Muscle of leg (tissue), 11 donors: ENCODE measurements around the gene ARID5A. TPM values are rescaled to one million over a fixed set of nuclear protein-coding genes. Genes with fewer than 3 reads are reported as not detected.

Source experiments
- DNase-seq: peaks from one replicate; pipeline ENCODE4 v3.0.0; 2013
- H3K27ac ChIP-seq: one replicate; pipeline ENCODE4 v1.5.1; 2013; ENCODE audit warnings: mild to moderate bottlenecking, low read length, control low read depth
- H3K27me3 ChIP-seq: one replicate; pipeline ENCODE4 v1.6.1; 2013; ENCODE audit warnings: low read length; ENCODE audit not compliant: control insufficient read depth, insufficient read depth
- H3K36me3 ChIP-seq: one replicate; pipeline ENCODE4 v1.6.1; 2013; ENCODE audit warnings: low read length; ENCODE audit not compliant: control insufficient read depth, insufficient read depth
- H3K4me1 ChIP-seq: one replicate; pipeline ENCODE4 v1.6.1; 2013; ENCODE audit warnings: low read length; ENCODE audit not compliant: control insufficient read depth, insufficient read depth
- H3K4me3 ChIP-seq: one replicate; pipeline ENCODE4 v1.5.1; 2013; ENCODE audit warnings: low read length, control low read depth
- H3K9me3 ChIP-seq: replicated peaks from 2 replicates; pipeline ENCODE4 v1.6.1; 2013; ENCODE audit warnings: low read depth, low read length; ENCODE audit not compliant: control insufficient read depth
- WGBS: methylation state at CpG from one replicate; pipeline ENCODE4 v1.1.5; 2013; ENCODE audit warnings: missing lambda C conversion rate; ENCODE audit not compliant: insufficient coverage; 5-methylcytosine and 5-hydroxymethylcytosine counted together
- polyA plus RNA-seq, 8 donors: library from polyadenylated mRNA; unstranded; fragments of 120-200 nt; gene quantifications; one replicate each; pipeline versions ENCODE4 v1.2.1 to v1.2.3, GENCODE V29; 2013; ENCODE audit warnings: inconsistent platforms in 1 of 8, low replicate concordance in 1 of 8; ENCODE audit not compliant: insufficient read length in 8 of 8, insufficient read depth in 1 of 8
- total RNA-seq: library from RNA; stranded (reverse); fragments of 120-200 nt; gene quantifications from one replicate; pipeline ENCODE4 v1.2.4, GENCODE V29; 2013

ARID5A gene
- total and polyA plus RNA-seq, 9 donors = 10.8 to 26.7 (median 22.6) TPM

DNA sequence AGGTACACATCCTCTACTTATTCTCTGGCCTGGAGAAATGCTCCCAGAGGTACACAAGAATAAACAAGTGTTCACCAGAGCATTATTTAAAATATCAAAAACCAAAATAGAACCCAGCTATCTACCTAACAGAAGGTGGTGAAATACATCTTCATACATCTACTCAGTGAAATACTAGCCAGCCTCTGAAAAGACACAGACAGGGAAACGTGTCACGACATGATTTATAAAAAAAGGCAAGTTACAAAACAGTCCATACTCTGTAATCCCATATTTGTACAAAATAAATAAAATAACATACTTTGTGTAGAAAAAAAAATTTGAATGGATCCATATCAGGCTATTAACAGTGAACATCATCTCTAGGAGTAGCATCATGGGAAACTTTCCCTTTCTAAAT, 63.4 kb downstream of the ARID5A start:
- no peak for DNase-seq
- Histone ChIP-seq H3K4me1 (no peaks in the 10 kb centered on the region), H3K27ac (no peak overlapping the region), H3K27me3 (no peaks in the 10 kb centered on the region), H3K4me3 (no peak overlapping the region), H3K9me3 (no peaks in the 10 kb centered on the region), H3K36me3 (peaks cover 74% of the 10 kb centered on the region)
- WGBS = no CpG with 5 or more reads among the region's 2 CpGs

DNA sequence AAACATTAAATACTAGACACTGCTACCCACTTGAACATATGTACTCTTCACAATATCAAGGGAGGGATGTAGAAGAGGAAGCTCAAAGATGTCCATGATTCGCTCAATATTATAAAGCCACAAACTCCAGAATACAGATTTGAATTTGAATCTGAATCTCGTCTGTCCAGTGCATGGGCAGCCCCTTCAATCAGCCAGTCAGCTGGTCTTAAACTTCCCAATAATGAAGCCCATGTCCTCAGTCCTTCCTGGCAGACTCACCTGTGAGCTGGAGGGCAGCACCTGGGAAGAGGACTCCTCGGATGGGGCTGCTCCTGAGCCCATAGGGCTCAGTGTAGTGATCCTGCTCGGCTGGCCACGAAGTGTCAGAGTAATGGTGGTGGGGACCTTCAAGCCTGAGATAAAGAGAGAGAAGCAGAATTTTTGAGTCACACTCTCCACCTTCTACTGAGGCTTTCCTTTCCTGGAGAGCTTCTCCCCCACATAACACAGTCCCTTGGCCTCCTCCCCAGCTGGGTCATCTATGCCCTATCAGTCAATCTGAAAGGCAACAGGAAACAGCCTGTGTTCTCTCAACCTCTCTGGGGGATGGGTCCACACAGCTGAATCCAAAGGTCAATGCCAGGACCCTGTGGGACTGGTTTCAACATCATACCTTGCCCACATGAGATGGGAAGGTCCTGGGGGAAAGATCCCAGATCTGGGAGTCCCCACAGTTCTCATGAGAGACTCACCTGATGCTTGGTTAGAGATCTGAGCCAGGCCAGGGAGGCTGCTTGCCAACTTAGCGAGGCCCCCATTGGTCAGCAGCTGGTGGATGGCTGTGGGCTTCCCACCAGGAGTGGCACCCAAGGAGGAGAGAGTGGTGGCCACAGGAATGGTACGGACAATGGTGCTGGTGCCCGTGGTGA, 65.1 kb downstream of the ARID5A start:
- no peaks in the 10 kb centered on the region for H3K4me1 ChIP-seq
- H3K27ac ChIP-seq = no peak overlapping the region
- 79% methylated on average over 5 of the region's 8 CpGs for WGBS
- peaks cover 75% of the 10 kb centered on the region for H3K36me3 ChIP-seq
- DNase-seq = no peak
- no peak overlapping the region for H3K4me3 ChIP-seq
- H3K9me3 ChIP-seq = no peaks in the 10 kb centered on the region
- H3K27me3 ChIP-seq = no peaks in the 10 kb centered on the region

Other genes with a start within 250 kb of the ARID5A start
- gene SNRNP200, start 231.2 kb upstream of the ARID5A start, total RNA-seq = 41.9 TPM
- 100 to 1,000 TPM in 3 of 8 donors, 10 to 100 TPM in 5; 75.9 to 106 (median 98.2) TPM for gene SNRNP200, start 231.2 kb upstream of the ARID5A start, polyA plus RNA-seq
- gene ITPRIPL1, start 211.4 kb upstream of the ARID5A start, total RNA-seq = 4.4 TPM
- gene ITPRIPL1, start 211.4 kb upstream of the ARID5A start, polyA plus RNA-seq = 1 to 10 TPM; 2.5 to 5.3 (median 3.9) TPM
- 6.9 TPM for gene NCAPH, start 201.0 kb upstream of the ARID5A start, total RNA-seq
- 10 to 100 TPM in 7 of 8 donors, 1 to 10 TPM in 1; 8.5 to 17.3 (median 12.6) TPM for gene NCAPH, start 201.0 kb upstream of the ARID5A start, polyA plus RNA-seq
- 0.13 TPM for gene NEURL3, start 31.4 kb upstream of the ARID5A start, total RNA-seq
- under 1 TPM in 5 of 8 donors, not detected in 3; 0.12 to 0.30 (median 0.15) TPM for gene NEURL3, start 31.4 kb upstream of the ARID5A start, polyA plus RNA-seq
- gene KANSL3, start 101.6 kb downstream of the ARID5A start, total RNA-seq = 32.2 TPM
- 10 to 100 TPM; 26.2 to 35.3 (median 30.3) TPM for gene KANSL3, start 101.6 kb downstream of the ARID5A start, polyA plus RNA-seq
- gene FER1L5, start 106.0 kb downstream of the ARID5A start, total RNA-seq = 0.98 TPM
- 1 to 10 TPM in 5 of 8 donors, under 1 TPM in 3; 0.17 to 3.9 (median 1.1) TPM for gene FER1L5, start 106.0 kb downstream of the ARID5A start, polyA plus RNA-seq
- 27.4 TPM for gene LMAN2L, start 203.3 kb downstream of the ARID5A start, total RNA-seq
- 10 to 100 TPM; 22.5 to 30.3 (median 27.7) TPM for gene LMAN2L, start 203.3 kb downstream of the ARID5A start, polyA plus RNA-seq
- gene CNNM4, start 224.2 kb downstream of the ARID5A start, total RNA-seq = 14.9 TPM
- 10 to 100 TPM; 19.9 to 30.0 (median 25.0) TPM for gene CNNM4, start 224.2 kb downstream of the ARID5A start, polyA plus RNA-seq